Measurements from ENCODE around the gene PTPRB.

DNA sequence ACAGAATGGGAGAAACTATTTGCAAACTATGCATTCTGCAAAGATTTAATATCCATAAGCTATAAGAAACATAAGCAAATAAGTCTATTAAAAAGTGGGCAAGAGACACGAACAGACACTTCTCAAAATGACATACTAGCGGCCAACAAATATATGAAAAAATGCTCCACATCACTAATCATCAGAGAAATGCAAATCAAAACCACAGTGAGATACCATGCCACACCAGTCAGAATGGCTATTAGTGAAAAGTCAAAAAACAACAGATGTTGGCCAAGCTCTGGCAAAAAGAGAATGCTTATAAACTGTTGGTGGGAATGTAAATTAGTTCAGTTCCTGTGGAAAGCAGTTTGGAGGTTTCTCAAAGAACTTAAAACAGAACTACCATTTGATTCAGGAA lies 149.8 kb downstream of the PTPRB start:
- TF ChIP-seq POLR2A (IDR thresholded peaks at IDR 0.05) (no peak), EP300 (IDR thresholded peaks at IDR 0.05) (no peak)
- TF ChIP-seq, protein P1, sequence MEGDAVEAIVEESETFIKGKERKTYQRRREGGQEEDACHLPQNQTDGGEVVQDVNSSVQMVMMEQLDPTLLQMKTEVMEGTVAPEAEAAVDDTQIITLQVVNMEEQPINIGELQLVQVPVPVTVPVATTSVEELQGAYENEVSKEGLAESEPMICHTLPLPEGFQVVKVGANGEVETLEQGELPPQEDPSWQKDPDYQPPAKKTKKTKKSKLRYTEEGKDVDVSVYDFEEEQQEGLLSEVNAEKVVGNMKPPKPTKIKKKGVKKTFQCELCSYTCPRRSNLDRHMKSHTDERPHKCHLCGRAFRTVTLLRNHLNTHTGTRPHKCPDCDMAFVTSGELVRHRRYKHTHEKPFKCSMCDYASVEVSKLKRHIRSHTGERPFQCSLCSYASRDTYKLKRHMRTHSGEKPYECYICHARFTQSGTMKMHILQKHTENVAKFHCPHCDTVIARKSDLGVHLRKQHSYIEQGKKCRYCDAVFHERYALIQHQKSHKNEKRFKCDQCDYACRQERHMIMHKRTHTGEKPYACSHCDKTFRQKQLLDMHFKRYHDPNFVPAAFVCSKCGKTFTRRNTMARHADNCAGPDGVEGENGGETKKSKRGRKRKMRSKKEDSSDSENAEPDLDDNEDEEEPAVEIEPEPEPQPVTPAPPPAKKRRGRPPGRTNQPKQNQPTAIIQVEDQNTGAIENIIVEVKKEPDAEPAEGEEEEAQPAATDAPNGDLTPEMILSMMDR (IDR thresholded peaks at IDR 0.05) = no peak

Data from suprapubic skin (tissue), 3 donors.